NCI-H748 treated with DMSO at 0.1 percent for 48 hours (cell line): Measurements from ENCODE around the gene PDE1C.

ENCODE experiments used
- DNase-seq: peaks from one replicate; lab custom pipeline; 2025; lab: John Stamatoyannopoulos, UW

PDE1C gene

GRCh38 chr7:31938650-31939049 is 131.6 kb downstream of the PDE1C start:
- DNase-seq: no peak

DNA sequence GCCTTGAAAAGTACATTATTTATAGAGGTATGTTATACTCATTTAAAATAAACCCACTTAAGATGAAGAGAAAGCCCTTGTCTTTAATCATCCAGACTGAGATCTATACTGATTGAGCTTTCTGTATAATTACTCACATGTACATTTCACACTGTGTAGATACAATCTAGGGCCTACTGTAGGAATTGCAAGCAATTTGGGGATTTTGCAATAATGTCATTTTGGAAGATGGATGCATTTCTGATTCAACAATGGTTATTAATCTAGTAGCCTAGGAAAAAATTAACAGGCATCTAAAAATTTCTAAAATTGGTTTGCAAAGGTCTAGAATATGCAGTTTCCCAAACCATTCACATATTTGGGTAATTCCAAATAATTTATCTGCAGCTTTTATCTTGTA is 132.2 kb downstream of the PDE1C start:
- DNase-seq: no peak

- no peak for DNase-seq
These were observed 134.8 kb downstream of the PDE1C start for GRCh38 chr7:31935124-31936054.

DNA sequence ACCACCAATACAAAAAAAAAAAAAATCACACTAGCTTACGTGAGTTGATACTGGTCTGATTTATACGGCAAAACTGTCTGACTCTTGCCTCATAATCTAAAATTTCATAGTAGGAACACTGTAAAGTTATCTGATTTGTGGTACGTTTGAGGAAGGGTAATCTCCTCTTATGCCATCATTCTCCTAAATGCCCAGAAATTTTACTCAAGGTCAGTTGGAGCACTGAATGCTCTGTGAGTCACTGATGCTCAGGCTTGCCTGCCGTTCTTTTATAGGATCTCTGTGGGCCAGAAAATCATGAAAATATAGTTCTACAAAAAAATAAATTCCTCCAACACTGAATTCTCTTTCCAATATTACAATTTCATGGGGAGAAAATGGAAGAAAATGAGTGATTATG is 135.7 kb downstream of the PDE1C start:
- DNase-seq: no peak

DNA sequence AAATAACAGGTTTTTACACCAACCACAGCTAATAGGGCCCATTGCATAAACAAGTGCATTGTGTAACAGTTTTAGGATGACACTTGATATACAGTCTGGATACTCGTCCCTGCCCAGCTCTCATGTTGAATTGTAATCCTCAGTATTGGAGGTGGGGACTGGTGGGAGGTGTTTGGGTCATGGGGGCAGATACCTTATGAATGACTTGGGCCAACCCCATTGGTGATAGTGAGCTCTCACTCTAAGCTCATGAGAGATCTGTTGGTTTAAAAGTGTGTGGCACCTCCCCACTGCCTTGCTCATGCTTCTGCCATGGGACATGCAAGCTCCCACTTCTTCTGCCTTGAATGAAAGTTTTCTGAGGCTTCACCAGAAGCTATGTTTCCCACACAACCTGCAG is 136.7 kb downstream of the PDE1C start:
- no peak for DNase-seq

GRCh38 chr7:31926991-31927584 is 143.1 kb downstream of the PDE1C start:
- DNase-seq: no peak

GRCh38 chr7:31925753-31926454 is 144.3 kb downstream of the PDE1C start:
- DNase-seq: no peak

DNA sequence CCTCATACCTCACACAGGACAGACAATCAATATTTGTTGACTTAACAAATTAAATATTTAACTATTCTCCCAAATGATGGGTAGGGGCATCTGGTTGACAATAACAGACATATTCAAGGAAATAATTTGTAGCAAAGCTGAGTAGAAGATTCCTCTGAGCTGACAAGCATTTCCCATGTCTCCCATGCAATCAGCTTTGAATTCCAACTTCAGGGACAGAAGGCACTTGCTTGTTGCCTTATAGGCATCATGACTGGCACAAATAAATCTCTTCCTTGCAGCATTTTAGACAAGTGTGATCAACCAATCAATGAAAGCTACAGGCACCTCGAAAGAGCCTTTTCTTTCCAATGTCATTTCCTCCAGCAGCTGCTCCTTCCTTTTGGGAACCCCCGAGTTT is 146.0 kb downstream of the PDE1C start:
- no peak for DNase-seq

- DNase-seq: no peak
These were observed 147.4 kb downstream of the PDE1C start for GRCh38 chr7:31922848-31923247.

GRCh38 chr7:31921047-31921446 is 149.2 kb downstream of the PDE1C start:
- no peak for DNase-seq

GRCh38 chr7:31919678-31920369 is 150.4 kb downstream of the PDE1C start:
- no peak for DNase-seq

GRCh38 chr7:31918706-31919393 is 151.4 kb downstream of the PDE1C start:
- DNase-seq: no peak

DNA sequence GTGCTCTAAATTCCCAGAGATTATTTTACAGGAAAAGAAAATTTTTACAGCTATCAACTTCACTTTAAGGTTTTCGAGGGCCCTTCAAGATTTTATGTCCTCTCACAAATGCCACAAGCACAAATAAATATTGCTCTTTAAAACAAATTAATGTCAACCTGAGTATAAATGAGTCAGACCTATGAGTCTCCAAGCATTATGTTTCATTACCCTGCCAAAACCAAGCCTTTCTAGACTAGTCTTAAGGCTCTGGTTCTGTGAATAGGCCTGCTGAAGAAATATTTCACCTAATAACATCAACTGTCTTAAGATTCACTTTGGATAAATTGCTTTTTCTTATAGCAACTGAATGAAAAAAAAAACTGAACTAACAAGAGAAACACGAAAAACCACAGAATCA is 153.0 kb downstream of the PDE1C start:
- DNase-seq: no peak

GRCh38 chr7:31910191-31910590 is 160.0 kb downstream of the PDE1C start:
- no peak for DNase-seq

DNA sequence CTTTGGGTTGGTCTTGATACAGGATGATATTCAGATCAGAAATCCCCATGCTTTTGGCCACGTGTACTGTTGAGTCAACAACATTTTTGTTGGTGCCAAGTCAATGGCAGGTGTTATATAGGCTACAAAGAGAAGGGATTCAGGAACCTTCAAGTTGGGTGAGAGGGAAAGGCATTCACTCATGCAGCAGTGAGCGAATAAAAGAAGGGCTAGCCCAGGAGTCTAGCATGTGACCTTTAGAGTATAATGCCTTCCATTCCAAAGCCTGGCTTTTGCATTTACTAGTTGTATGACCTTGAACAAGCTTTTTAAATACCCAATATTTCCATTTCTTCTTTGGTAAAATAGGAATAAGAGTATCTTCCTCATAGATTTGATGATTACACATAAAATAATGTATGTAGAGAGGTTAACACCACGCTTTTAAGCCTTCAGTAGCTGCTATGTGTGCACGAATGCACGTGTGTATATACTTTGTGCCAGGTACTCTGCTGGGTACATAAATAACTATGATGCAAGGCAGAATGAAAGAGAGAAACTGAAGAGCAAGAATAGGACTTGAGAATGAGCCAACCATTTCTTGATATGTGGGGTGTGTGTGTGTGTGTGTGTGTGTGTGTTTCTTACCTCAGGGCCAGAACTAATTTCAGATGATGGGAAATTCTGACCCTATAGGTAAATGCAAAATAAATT is 163.6 kb downstream of the PDE1C start:
- no peak for DNase-seq

DNA sequence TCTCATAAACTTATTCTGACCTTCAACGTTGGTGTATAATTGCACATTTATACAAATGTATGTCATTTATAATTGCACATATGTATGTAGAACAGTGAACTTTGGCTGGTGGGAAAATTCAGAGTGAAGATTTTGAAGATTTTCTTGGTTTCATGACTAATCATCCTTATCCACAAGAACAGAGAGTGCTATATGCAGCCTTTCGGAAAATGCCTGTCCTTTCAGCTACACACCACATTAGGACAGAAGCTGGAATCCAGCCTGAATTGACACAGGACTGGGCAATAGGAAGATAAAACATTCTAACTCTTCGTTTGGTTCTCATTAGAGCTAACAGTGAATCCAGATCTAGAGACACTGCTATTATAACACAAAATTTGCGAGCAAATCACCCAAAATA is 166.2 kb downstream of the PDE1C start:
- no peak for DNase-seq

- DNase-seq: no peak
These were observed 170.8 kb downstream of the PDE1C start for GRCh38 chr7:31899356-31899927.

DNA sequence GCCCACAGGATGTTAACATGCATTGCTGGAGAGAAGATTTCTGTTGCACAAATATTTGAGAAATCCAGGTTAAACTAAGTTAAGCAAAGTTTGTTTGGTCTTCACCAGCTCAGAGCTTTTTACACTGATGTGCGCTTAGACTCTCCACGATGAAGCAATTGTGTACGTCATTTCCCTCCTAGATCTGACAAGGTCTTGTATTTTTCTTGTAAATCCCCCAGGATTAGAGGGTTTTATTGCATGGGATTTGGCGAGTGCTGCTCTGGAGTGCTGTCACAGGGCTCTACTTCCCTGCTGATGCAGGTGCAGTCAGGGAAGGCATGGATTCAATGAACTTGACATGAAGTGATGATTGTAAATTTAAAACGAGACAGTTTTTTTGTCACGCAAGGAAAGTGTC is 173.3 kb downstream of the PDE1C start:
- DNase-seq: no peak

GRCh38 chr7:31894308-31894707 is 175.9 kb downstream of the PDE1C start:
- no peak for DNase-seq

DNA sequence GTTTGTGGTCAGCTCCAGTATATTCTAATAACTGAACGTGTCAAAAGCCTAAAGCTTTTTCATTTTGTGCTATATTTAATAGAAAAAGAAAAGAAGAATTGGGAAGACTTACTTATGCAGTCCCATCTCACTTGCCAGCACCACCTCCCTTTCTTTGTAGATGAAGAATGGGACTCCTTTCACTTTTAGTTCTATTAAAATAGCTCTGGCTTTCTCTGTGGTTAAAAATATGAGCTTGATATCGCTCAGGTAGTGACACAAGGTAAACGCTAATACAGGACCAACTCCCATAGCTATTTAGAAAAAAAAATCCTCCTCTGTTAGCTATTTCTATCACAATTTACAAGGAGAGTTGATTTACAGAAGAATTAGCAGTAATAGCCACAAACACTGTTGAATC is 176.8 kb downstream of the PDE1C start:
- DNase-seq: no peak
